ENCODE measurements around the gene LRG1. TPM values are rescaled to one million over a fixed set of nuclear protein-coding genes. Genes with fewer than 3 reads are reported as not detected.
"Not testable (repeated sequence)": the region's sequence is repeated elsewhere in the genome, so short reads cannot be mapped to it uniquely, and the experiment has no call there.

LRG1 gene
- total RNA-seq, 1 donor from 2014 or later, result 0.40 TPM

DNA sequence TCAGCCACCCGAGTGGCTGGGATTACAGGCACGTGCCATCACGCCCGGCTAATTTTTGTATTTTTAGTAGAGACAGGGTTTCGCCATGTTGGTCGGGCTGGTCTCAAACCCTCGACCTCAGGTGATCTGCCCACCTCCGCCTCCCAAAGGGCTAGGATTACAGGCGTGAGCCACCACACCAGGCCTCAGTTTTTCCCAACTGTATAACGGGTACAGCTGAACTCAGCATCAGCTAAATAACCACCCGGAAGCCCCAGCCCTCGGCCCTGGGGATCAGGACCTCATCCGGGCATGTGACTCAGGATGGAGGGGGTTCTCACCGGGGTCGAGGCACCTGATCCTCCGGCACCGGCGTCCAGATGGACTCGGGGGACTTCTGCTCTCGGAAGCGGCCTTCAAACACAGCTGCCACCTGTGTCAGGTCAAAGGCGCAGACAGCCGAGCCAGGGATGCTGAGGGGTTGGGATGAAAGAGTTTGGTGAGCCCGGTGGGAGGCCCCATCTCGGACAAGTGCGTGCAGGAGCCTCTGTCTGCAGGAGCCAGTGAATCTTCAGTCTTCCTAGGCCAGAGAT, 10.7 kb upstream of the LRG1 start:
- DNase-seq, result no peak

DNA sequence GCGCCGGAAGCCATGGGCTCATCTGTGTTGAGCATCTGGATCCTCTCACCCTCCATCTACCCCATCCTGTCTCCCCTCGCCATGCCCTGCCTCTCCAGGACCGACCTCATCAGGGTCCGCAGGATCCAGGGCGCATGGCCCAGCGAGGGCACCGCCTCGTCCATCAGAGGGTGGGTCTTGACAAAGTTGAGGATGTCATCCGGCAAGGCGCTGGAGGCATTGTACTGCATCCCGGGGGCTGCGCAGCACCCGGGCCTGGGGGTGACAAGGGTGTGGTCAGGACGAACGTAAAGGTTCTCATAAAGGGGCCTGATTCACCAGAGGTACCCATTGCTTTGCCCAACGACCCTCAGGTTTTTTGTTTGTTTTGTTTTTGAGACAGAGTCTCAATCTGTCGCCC, 10.2 kb upstream of the LRG1 start:
- DNase-seq, result no peak
- Mint-ChIP-seq H3K4me1 (no peaks in the 10 kb centered on the region), H3K4me3 (no peak overlapping the region), H3K27ac (no peak overlapping the region), H3K36me3 (ENCODE audit: low read depth) (no peaks in the 10 kb centered on the region), H3K27me3 (no peaks in the 10 kb centered on the region), H3K9me3 (no peaks in the 10 kb centered on the region)
- intact Hi-C loops (cut with micrococcal nuclease), result no loop called here

More for the DNA sequence above, 10.7 kb upstream of the LRG1 start:
- Mint-ChIP-seq H3K27me3 (no peaks in the 10 kb centered on the region), H3K4me1 (no peaks in the 10 kb centered on the region), H3K4me3 (no peak overlapping the region), H3K36me3 (ENCODE audit: low read depth) (no peaks in the 10 kb centered on the region), H3K27ac (no peak overlapping the region), H3K9me3 (no peaks in the 10 kb centered on the region)
- intact Hi-C loops (cut with micrococcal nuclease), result no loop called here

DNA sequence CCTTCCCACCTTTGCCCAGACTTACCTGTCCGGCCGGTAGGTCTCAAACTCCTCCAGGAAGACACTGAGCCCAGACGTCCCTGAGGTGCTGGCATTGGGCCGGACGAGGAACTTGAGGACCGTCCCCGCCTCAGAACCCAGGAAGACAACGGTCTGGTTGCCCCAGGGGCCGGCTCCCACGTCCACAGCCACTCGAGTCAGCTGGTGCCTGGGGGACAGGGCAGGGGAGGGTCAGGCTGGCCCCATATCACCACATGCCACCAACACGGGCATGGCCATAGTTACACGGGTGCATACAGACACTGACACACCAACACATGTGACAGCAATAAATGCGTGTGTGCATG, 8.4 kb upstream of the LRG1 start:
- DNase-seq, result no peak
- H3K27ac Mint-ChIP-seq, result no peak overlapping the region
- H3K36me3 Mint-ChIP-seq (ENCODE audit: low read depth), result no peaks in the 10 kb centered on the region
- H3K9me3 Mint-ChIP-seq, result no peaks in the 10 kb centered on the region
- intact Hi-C loops (cut with micrococcal nuclease), result no loop called here
- no peaks in the 10 kb centered on the region for H3K4me1 Mint-ChIP-seq
- H3K27me3 Mint-ChIP-seq, result no peaks in the 10 kb centered on the region
- H3K4me3 Mint-ChIP-seq, result no peak overlapping the region

DNA sequence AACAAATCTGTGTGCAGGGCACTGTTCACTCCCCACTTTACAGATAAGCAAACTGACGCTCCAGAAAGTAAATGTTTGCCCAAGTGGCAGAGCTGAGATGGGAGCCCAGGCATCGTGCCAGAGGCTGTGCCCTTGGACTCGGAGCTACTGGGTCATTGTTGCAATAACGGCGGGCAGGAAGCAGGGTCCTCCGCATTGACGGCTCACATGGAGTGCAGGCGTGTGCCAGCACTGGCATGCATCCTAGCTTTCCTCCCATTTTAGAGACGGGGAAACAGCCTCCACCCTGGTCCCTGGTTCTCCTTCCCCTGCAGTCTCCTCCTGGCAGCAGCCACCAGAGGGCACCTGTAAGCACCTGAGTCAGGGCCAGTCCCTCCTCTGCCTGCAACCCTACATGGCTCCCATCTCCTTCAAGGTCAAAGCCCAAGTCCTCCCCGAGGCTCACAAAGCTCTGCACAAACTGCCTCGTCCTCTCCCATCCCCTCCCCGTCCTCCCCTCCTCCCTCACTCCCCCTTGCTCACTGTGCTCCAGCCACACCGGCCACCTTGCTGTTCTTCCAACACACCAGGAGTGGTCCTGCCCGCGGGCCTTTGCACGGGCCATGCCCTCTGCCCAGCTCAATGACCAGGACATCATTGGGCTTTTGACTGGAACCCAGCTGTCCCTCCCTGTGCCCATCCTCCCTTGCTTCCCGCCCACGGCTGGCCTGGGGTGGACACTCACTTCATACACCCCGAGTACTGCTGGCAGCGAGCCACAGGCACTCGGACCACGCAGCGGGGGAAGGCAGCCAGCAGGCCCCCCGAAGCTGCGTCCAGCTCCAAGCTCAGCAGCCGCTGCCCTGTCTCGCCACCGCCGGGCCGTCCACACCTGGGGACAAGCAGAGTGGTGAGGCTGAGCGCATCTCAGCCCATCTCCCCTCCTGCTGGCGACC, 7.7 kb upstream of the LRG1 start:
- H3K9me3 Mint-ChIP-seq, result no peaks in the 10 kb centered on the region
- no peak overlapping the region for H3K27ac Mint-ChIP-seq
- no peaks in the 10 kb centered on the region for H3K4me1 Mint-ChIP-seq
- H3K4me3 Mint-ChIP-seq, result no peak overlapping the region
- H3K27me3 Mint-ChIP-seq, result no peaks in the 10 kb centered on the region
- DNase-seq, result no peak
- H3K36me3 Mint-ChIP-seq (ENCODE audit: low read depth), result no peaks in the 10 kb centered on the region
- intact Hi-C loops (cut with micrococcal nuclease), result no loop called here

GRCh38 chr19:4543842-4544647, 4.2 kb upstream of the LRG1 start:
- H3K27ac Mint-ChIP-seq, result no peak overlapping the region
- H3K36me3 Mint-ChIP-seq (ENCODE audit: low read depth), result no peaks in the 10 kb centered on the region
- H3K27me3 Mint-ChIP-seq, result no peaks in the 10 kb centered on the region
- peaks cover 10% of the 10 kb centered on the region for H3K4me1 Mint-ChIP-seq
- DNase-seq, result no peak
- H3K4me3 Mint-ChIP-seq, result no peak overlapping the region
- H3K9me3 Mint-ChIP-seq, result no peaks in the 10 kb centered on the region
- intact Hi-C loops (cut with micrococcal nuclease), result no loop called here

DNA sequence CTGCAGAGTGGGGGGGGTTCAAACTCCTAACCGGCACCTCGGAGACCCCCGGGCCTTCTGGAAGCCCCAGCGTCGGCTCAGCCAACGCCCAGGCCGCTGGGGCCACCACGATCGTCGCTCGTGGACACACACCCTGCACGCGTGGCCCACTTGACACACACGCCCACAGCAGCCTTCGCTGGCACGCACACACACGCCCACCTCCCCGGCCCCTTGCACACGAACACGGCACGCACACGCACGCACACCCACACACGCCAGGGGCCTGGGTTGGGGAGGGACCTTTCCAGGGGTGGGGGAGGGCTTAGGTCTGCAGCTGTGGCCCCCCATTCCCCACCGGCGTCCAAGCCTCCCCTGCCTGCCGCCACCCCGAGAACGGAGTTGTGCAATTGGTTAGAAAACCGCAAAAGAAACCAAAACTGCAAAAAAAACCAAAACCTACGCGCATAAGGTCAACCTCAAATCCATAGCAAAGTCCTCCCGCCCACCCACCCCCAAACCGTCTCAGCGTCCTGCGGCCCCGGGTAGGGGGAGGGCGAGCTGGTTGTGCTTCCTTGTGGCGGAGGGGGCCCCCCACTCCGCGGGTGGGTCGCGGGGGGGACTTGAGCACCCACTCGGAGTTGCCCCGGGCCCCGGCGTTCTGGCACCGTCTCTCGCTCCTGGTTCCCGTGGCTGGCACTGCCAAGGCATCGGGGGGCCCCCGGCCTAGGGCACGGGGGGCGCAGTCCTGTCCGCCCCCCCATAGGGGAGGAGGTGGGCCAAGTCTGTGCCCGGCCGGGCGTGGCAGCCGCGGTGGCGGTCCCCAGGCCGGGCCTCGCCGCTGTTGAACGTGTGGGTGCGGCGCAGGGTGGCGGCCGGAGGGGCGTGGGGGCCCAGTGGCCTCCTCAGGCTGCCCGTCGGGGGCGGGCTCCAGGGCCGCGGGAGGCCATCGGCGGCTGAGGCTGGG, 3.3 kb upstream of the LRG1 start:
- H3K27me3 Mint-ChIP-seq, result no peaks in the 10 kb centered on the region
- H3K4me1 Mint-ChIP-seq, result peaks cover 12% of the 10 kb centered on the region
- intact Hi-C loops (cut with micrococcal nuclease), result no loop called here
- no peaks in the 10 kb centered on the region for H3K9me3 Mint-ChIP-seq
- no peak overlapping the region for H3K27ac Mint-ChIP-seq
- no peaks in the 10 kb centered on the region for H3K36me3 Mint-ChIP-seq (ENCODE audit: low read depth)
- no peak for DNase-seq
- H3K4me3 Mint-ChIP-seq, result no peak overlapping the region

GRCh38 chr19:4541806-4542145, 1.9 kb upstream of the LRG1 start:
- H3K36me3 Mint-ChIP-seq (ENCODE audit: low read depth); H3K9me3 Mint-ChIP-seq; intact Hi-C loops (cut with micrococcal nuclease); H3K27ac Mint-ChIP-seq; H3K27me3 Mint-ChIP-seq; DNase-seq; H3K4me3 Mint-ChIP-seq: not testable (repeated sequence)
- peaks cover 12% of the 10 kb centered on the region for H3K4me1 Mint-ChIP-seq

- no peaks in the 10 kb centered on the region for H3K36me3 Mint-ChIP-seq (ENCODE audit: low read depth)
- no peak for DNase-seq
- H3K27me3 Mint-ChIP-seq, result no peaks in the 10 kb centered on the region
- no peaks in the 10 kb centered on the region for H3K9me3 Mint-ChIP-seq
- peaks cover 12% of the 10 kb centered on the region for H3K4me1 Mint-ChIP-seq
- no peak overlapping the region for H3K4me3 Mint-ChIP-seq
- no peak overlapping the region for H3K27ac Mint-ChIP-seq
- intact Hi-C loops (cut with micrococcal nuclease), result no loop called here
Observed at GRCh38 chr19:4541114-4541805, 1.4 kb upstream of the LRG1 start.

GRCh38 chr19:4539169-4539692, 605 bp downstream of the LRG1 start:
- DNase-seq, result no peak
- H3K4me1 Mint-ChIP-seq, result peaks cover 14% of the 10 kb centered on the region
- no peak overlapping the region for H3K27ac Mint-ChIP-seq
- peaks cover 5% of the 10 kb centered on the region for H3K27me3 Mint-ChIP-seq
- no peaks in the 10 kb centered on the region for H3K36me3 Mint-ChIP-seq (ENCODE audit: low read depth)
- no peak overlapping the region for H3K4me3 Mint-ChIP-seq
- no peaks in the 10 kb centered on the region for H3K9me3 Mint-ChIP-seq
- intact Hi-C loops (cut with micrococcal nuclease), result no loop called here

DNA sequence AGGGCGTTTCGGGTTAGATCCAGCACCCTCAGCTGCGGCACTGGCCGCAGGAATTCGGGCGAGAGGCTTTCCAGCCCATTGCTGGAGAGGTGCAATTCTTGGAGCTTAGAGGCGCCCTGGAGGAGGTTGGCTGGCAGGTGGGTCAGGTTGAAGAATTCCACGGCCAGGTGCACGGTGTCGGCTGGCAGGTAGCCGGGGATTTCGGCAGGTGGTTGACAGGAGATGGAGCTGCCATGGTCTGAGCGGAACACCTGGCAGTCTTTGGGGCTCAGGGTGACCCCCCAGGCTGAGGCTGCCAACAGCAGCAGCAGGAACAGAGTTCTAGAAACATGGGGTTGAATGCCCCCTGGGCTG, 1.3 kb downstream of the LRG1 start:
- intact Hi-C loops (cut with micrococcal nuclease), result no loop called here
- Mint-ChIP-seq H3K27ac (no peak overlapping the region), H3K27me3 (peaks cover 5% of the 10 kb centered on the region), H3K36me3 (ENCODE audit: low read depth) (no peaks in the 10 kb centered on the region), H3K9me3 (no peaks in the 10 kb centered on the region), H3K4me3 (no peak overlapping the region), H3K4me1 (peaks cover 14% of the 10 kb centered on the region)
- DNase-seq, result no peak

- DNase-seq, result no peak
- Mint-ChIP-seq H3K4me3 (no peak overlapping the region), H3K27me3 (peaks cover 9% of the 10 kb centered on the region), H3K4me1 (peaks cover 14% of the 10 kb centered on the region), H3K9me3 (no peaks in the 10 kb centered on the region), H3K36me3 (ENCODE audit: low read depth) (no peaks in the 10 kb centered on the region), H3K27ac (no peak overlapping the region)
- intact Hi-C loops (cut with micrococcal nuclease), result no loop called here
Observed at GRCh38 chr19:4537953-4538600, 1.8 kb downstream of the LRG1 start.

DNA sequence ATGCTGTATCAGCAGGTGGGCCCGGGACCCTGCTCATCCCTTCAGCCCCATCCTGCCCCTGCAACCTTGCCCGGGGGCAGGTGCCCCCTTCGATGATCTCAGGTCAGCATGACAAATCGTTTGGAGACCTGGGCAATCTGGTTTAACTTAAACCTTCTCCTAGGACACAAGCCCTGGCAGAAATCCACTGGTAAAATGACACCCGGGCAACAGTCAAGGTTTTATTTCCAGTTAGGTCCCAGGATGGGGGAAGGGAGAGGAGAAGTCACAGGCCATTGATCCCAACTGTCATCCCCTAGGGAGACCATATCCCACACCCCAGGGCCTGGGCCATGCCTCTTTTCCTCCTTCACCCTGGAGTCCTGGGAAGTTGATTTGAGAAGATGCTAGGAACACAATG, 3.0 kb downstream of the LRG1 start:
- intact Hi-C loops (cut with micrococcal nuclease), result no loop called here
- Mint-ChIP-seq H3K27ac (no peak overlapping the region), H3K4me3 (no peak overlapping the region), H3K36me3 (ENCODE audit: low read depth) (no peaks in the 10 kb centered on the region), H3K4me1 (peaks cover 14% of the 10 kb centered on the region), H3K27me3 (peaks cover 9% of the 10 kb centered on the region), H3K9me3 (no peaks in the 10 kb centered on the region)
- no peak for DNase-seq
